IPS-15b (cell line): ENCODE measurements around the gene MACROD1.
"Not testable (repeated sequence)": the region's sequence is repeated elsewhere in the genome, so short reads cannot be mapped to it uniquely, and the experiment has no call there.

ENCODE experiments used
- H3K27me3 ChIP-seq: one replicate; pipeline ENCODE4 v1.6.1; 2013; ENCODE audit warnings: low read length; ENCODE audit not compliant: control insufficient read depth, insufficient read depth
- H3K36me3 ChIP-seq: one replicate; pipeline ENCODE4 v1.6.1; 2013; ENCODE audit warnings: low read length; ENCODE audit not compliant: control insufficient read depth, insufficient read depth
- H3K4me1 ChIP-seq: one replicate; pipeline ENCODE4 v1.6.1; 2013; ENCODE audit warnings: mild to moderate bottlenecking, low read length; ENCODE audit not compliant: control insufficient read depth, insufficient read depth
- H3K4me3 ChIP-seq: one replicate; pipeline ENCODE4 v1.5.1; 2013; ENCODE audit warnings: low read depth, low read length
- H3K9ac ChIP-seq: one replicate; pipeline ENCODE4 v1.6.1; 2013; ENCODE audit warnings: low read depth, mild to moderate bottlenecking, low read length
- H3K9me3 ChIP-seq: one replicate; pipeline ENCODE4 v1.6.1; 2013; ENCODE audit warnings: mild to moderate bottlenecking, low read length; ENCODE audit not compliant: control insufficient read depth, insufficient read depth

MACROD1 gene

DNA sequence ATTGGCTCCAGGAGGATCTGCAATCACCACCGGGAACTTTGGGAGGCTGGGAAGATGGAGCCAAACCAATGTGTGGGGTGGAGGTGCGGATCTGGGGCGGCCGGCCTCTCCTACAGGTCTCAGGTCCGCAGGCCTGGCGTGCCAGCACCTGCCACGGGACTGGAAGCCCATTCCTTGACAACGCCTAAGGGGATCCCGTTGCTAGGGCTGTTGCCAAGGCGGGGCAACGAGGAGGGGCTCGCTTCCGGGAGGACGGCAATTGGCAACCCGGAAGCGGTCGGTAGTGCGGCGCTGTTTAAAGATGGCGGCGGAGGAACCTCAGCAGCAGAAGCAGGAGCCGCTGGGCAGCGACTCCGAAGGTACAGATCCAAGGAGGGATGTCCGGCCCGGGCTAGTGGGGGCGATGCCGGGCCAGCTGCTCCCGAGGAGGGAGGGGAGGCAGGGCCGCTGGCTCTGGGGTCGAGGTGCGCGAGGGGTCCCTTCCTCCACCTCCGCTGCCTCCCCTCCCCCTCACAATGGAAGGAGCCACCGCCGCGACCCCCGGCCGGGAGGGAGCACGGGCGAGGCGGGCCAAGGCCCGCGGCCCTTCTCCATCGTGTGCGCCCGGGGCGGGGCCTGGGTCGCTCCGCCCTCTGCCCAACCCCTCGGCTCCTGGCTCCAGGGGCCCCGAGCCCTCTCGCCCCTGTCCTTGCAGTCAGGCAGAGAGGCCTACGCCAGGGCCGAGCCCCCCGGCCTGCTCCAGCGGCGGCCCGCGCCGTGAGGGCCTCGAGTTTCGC, 179.6 kb downstream of the MACROD1 start, which contains the start of gene OTUB1:
Gene OTUB1, plus strand, starts transcription at position 283 of the 776 bp plus-strand sequence. Its CDS starts 19 bp downstream, at position 302.
- H3K9ac ChIP-seq, result peak within 1 kb of the TSS; percentile 94
- H3K36me3 ChIP-seq, result peaks cover 20% of the 10 kb centered on the region
- no peaks in the 10 kb centered on the region for H3K9me3 ChIP-seq

DNA sequence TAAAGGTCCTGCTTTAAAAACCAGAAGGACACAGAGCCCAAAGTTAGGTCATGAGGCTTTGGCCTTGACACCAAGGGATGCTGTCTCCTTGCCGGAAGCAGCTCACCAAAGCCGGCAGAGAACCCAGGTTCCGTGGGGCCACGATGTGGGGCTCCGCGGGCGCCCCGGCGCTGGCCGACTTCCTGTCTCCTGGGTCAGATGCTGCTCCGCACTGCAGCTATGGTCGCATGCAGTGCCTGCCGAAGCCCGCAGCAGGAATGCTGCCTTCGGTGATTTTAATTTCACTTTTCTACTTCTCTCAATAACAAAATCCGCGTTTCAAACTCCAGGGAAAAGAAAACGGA, 180.1 kb downstream of the MACROD1 start:
- H3K9ac ChIP-seq, result peak overlapping the region; percentile 41
- peaks cover 14% of the 10 kb centered on the region for H3K36me3 ChIP-seq
- peaks cover 10% of the 10 kb centered on the region for H3K4me1 ChIP-seq
- H3K9me3 ChIP-seq, result no peaks in the 10 kb centered on the region
- H3K4me3 ChIP-seq, result peak overlapping the region; percentile 84
- no peaks in the 10 kb centered on the region for H3K27me3 ChIP-seq

More for the DNA sequence above, 179.6 kb downstream of the MACROD1 start, which contains the start of gene OTUB1:
- Histone ChIP-seq H3K27me3 (no peaks in the 10 kb centered on the region), H3K4me3 (peak within 1 kb of the TSS; percentile 84), H3K4me1 (peaks cover 10% of the 10 kb centered on the region)

DNA sequence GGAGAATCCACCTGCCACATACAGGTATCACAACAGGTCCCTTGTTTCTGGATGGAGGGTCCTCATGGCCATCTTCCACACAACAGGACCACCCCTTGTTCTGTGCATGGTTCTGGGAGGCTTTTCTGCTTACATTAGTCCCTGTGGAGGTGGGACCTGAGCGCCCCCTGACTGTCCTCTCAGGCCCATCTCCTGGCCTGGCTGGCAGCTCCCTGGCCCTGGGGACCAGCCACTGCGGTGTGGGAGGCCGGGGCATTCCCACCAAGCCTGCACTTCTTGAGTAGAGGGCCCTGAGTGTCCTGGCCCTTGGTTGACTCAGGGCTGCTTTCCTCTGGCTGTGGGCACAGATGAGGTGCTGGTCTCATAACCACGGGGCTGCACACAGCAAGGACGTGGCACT, 186.5 kb downstream of the MACROD1 start:
- no peaks in the 10 kb centered on the region for H3K27me3 ChIP-seq
- H3K4me3 ChIP-seq, result no peak overlapping the region
- H3K36me3 ChIP-seq, result peaks cover 6% of the 10 kb centered on the region
- no peaks in the 10 kb centered on the region for H3K9me3 ChIP-seq
- no peak overlapping the region for H3K9ac ChIP-seq
- no peaks in the 10 kb centered on the region for H3K4me1 ChIP-seq

DNA sequence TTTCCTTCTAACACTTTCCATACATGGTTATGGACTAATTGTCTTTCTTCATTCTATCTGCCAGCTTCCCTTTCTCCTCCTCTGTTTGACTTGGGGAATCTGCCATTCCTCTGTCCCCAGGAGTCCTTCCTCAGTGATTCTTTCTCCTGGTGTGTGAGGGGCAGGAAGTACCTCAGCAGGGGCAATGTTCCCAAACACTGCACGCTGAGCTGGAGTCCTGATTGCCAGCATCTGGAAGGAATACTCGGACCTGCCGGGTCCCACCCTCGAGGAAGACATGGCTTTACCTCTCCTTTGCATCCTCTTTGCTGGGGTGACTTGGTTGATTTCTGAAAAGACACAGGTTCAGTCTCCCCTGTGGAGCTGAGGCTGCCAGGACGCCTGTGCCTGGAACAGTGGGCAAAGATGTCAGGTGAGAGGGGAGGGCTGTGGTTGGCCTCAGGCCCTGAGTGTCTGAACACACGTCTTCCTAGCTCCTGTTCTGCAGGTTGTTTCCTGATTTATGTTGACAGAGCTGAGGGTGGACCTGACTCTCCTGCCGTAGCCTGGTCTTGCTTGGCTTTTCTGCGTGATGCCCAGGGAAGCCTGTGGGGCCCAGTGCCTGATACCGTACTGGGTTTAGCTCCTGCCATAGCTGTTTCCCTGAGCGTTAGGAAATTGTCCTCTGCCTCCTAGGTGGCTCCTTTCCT, 187.2 kb downstream of the MACROD1 start:
- no peaks in the 10 kb centered on the region for H3K27me3 ChIP-seq
- H3K9me3 ChIP-seq, result no peaks in the 10 kb centered on the region
- H3K4me3 ChIP-seq, result no peak overlapping the region
- no peaks in the 10 kb centered on the region for H3K4me1 ChIP-seq
- peaks cover 6% of the 10 kb centered on the region for H3K36me3 ChIP-seq
- peak overlapping the region; percentile 32 for H3K9ac ChIP-seq

DNA sequence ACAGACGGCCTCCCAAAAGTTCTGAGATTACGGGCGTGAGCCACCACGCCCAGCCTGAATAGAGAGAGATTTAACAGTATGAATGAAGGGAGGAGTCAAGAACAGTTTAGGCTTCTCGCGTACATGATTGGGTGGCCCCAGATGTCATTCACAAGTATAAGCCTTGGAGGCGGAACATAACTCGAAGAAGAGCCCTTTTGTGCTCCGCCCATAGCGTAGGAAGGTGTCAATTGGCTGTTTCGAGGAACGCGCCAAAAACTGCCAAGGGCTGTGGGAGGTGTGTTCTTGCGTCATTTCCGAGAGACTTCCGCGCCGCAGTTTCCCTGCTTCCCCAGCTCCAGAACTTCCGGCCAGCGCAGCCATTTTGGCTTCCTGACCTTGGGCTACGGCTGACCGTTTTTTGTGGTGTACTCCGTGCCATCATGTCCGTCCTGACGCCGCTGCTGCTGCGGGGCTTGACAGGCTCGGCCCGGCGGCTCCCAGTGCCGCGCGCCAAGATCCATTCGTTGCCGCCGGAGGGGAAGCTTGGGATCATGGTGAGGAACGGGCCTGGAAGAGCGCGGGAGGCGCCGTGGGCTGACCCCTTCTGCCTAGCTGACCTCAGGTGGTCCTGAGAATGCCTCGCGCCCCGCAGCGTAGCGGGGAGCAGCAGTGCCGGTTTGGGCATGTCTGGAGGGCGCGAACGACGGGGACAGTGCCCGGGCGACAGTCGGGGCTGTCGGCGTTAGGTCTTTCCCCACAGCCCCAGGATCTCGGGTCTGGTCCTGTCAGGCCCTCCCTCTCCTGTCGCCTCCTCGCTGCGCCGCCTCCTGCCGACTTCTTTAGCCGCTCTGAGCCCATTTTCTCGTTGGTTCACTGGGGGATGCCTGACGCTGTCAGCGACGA, 191.4 kb downstream of the MACROD1 start, which contains the start of gene COX8A:
Gene COX8A, plus strand, starts transcription at position 362 of the 885 bp plus-strand sequence. Its CDS starts 61 bp downstream, at position 423.
- no peaks in the 10 kb centered on the region for H3K9me3 ChIP-seq
- peaks cover 6% of the 10 kb centered on the region for H3K36me3 ChIP-seq
- peak within 1 kb of the TSS; percentile 97 for H3K4me3 ChIP-seq

DNA sequence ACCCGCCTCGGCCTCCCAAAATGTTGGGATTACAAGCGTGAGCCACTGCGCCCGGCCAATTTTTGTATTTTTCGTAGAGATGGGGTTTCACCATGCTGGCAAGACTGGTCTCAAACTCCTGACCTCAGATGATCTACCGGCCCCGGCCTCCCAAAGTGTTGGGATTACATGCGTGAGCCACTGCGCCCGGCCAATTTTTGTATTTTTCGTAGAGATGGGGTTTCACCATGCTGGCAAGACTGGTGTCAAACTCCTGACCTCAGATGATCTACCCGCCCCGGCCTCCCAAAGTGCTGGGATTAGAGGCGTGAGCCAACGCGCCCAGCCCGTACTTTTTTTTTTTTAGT, 192.0 kb downstream of the MACROD1 start:
- not testable (repeated sequence) for H3K9me3 ChIP-seq, H3K4me1 ChIP-seq, H3K36me3 ChIP-seq, H3K9ac ChIP-seq, H3K4me3 ChIP-seq
- peaks cover 20% of the 10 kb centered on the region for H3K27me3 ChIP-seq

More for the DNA sequence above, 191.4 kb downstream of the MACROD1 start, which contains the start of gene COX8A:
- peaks cover 15% of the 10 kb centered on the region for H3K27me3 ChIP-seq
- no peaks in the 10 kb centered on the region for H3K4me1 ChIP-seq
- H3K9ac ChIP-seq, result peak within 1 kb of the TSS; percentile 89

DNA sequence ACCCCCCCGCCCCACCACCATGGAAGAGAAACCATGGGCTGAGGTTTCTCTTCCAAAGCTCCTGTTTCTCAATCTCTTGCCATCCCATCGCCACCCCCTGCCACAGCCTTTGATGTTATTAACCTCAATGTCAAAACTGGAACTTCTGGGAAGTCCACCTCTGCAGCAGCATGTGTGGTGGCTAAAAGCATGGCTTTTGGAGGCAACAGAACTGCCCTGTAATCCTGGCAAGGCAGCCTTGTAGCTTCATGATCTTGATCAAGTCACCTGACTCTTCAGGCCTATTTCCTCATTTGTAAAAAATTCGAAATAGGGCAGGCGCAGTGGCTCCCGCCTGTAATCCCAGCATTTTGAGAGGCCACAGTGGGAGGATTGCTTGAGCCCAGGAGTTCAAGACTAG, 195.0 kb downstream of the MACROD1 start:
- Histone ChIP-seq H3K36me3 (no peaks in the 10 kb centered on the region), H3K4me3 (no peak overlapping the region), H3K27me3 (peaks cover 23% of the 10 kb centered on the region), H3K4me1 (no peaks in the 10 kb centered on the region), H3K9me3 (no peaks in the 10 kb centered on the region), H3K9ac (no peak overlapping the region)

DNA sequence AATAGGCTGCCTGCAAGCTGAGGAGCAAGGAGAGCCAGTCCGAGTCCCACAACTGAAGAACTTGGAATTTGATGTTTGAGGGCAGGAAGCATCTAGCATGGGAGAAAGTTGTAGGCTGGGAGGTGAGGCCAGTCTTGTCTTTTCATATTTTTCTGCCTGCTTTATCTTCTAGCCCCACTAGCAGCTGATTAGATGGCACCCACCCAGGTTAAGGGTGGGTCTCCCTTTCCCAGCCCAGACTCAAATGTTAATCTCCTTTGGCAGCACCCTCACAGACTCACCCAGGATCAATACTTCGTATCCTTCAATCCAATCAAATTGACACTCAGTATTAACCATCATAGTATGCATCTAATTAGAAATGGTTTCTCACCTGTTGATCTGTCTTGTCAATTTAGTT, 196.5 kb downstream of the MACROD1 start:
- no peak overlapping the region for H3K4me3 ChIP-seq
- H3K27me3 ChIP-seq, result peaks cover 30% of the 10 kb centered on the region
- H3K4me1 ChIP-seq, result no peaks in the 10 kb centered on the region
- no peaks in the 10 kb centered on the region for H3K9me3 ChIP-seq
- H3K9ac ChIP-seq, result no peak overlapping the region
- H3K36me3 ChIP-seq, result no peaks in the 10 kb centered on the region

DNA sequence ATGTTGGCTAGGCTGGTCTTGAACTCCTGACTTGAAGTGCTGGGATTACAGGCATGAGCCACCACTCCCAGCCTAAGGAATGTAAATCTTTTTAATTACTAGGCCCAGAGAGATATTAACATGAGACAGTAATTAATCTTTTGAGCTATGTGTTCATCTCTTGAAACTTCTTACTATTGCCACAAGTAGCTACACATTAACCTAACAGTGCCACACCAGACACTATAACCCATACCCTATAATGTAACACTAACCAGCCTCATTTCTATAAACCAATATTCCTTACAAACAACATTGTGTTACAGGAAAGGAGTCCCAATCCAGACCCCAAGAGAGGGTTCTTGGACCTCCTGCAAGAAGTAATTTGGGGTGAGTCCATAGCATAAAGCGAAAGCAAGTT, 199.5 kb downstream of the MACROD1 start:
- H3K36me3 ChIP-seq, result no peaks in the 10 kb centered on the region
- no peak overlapping the region for H3K9ac ChIP-seq
- no peaks in the 10 kb centered on the region for H3K9me3 ChIP-seq
- H3K4me3 ChIP-seq, result no peak overlapping the region
- no peaks in the 10 kb centered on the region for H3K4me1 ChIP-seq
- peaks cover 26% of the 10 kb centered on the region for H3K27me3 ChIP-seq

DNA sequence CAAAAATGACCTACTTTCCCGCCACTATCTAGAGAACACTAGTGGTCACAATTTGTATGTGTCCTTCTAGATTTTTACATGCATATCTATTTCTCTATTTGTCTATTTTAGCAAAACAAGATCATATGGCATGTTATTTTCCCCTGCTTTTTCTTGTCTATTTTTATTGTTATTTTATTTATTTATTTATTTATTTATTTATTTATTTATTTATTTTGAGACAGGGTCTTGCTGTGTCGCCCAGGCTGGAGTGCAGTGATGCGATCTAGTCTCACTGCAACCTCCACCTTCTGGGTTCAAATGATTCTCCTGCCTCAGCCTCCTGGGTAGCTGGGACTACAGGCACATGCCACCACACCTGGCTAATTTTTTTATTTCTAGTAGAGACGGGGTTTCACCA, 202.0 kb downstream of the MACROD1 start:
- not testable (repeated sequence) for H3K4me3 ChIP-seq, H3K4me1 ChIP-seq, H3K27me3 ChIP-seq, H3K36me3 ChIP-seq, H3K9ac ChIP-seq, H3K9me3 ChIP-seq

DNA sequence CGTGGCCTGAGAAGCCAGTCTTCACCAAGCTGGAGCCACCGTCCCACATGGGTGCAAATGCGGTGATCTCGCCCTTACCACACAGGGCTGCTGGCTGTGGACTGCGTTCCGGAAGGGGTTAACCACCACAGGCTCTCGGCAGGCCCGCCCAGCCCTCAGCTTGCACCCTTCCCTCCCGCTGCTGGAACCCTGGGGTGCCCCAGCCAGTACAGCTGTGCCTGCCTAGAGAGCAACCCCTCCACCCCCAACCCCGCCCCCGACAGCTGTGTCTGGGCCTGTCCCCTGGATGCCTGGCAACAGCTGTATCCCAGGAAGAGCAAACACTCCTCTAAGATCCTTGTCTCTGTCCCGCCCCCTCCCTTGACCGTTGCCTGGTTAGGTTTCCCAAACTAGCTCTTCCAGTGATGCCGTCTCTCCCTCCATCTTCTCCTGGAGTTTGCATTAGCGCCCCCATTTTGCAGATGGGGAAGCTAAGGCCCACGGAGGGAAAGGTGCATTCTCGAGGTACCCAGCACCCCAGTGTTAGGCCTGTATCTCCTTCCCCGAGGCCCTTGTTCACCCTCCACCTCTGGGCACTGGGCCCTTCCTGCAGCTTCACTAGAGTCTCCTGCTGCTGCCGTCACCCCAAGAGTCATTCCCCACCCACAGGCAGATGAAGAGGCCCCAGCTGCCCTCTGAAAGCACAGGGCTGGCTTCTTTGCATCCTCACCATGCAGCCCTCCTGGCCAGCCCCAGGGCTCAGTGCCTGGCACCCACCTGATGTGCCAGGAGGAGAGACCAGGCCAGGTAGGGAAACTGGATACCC, 204.1 kb downstream of the MACROD1 start:
- no peak overlapping the region for H3K9ac ChIP-seq
- H3K4me3 ChIP-seq, result no peak overlapping the region
- H3K36me3 ChIP-seq, result peaks cover 6% of the 10 kb centered on the region
- peaks cover 9% of the 10 kb centered on the region for H3K27me3 ChIP-seq
- H3K4me1 ChIP-seq, result no peaks in the 10 kb centered on the region
- H3K9me3 ChIP-seq, result no peaks in the 10 kb centered on the region
